Endothelial cell of umbilical vein (primary cell): Measurements from ENCODE around the gene PSAT1.

Experiments
- EZH2 ChIP-seq: IDR thresholded peaks from 2 replicates; pipeline ENCODE4 v1.6.1; 2012; ENCODE audit warnings: borderline replicate concordance, low read depth, mild to moderate bottlenecking, moderate library complexity, low read length, inconsistent platforms; ENCODE audit not compliant: severe bottlenecking
- MYC ChIP-seq: IDR thresholded peaks from one replicate; pipeline ENCODE4 v1.6.1; 2011; ENCODE audit warnings: mild to moderate bottlenecking, low read depth, low read length
- POLR2A ChIP-seq: IDR thresholded peaks from 2 replicates; pipeline ENCODE4 v1.6.1; 2012; ENCODE audit warnings: low read depth, mild to moderate bottlenecking, control low read depth, low read length
- POLR2AphosphoS5 ChIP-seq: IDR thresholded peaks from 2 replicates; pipeline ENCODE4 v1.6.1; 2012; ENCODE audit warnings: low read depth, mild to moderate bottlenecking, control low read depth, low read length, moderate library complexity; ENCODE audit not compliant: insufficient read depth
- TF ChIP-seq, protein P1 (sequence below), 2 donors: IDR thresholded peaks; 1 replicate in 1 of 2; 2 replicates in 1 of 2; pipeline ENCODE4 v1.5.1; 2011; ENCODE audit warnings: low read length in 2 of 2, mild to moderate bottlenecking in 2 of 2, moderate library complexity in 2 of 2, control low read depth in 1 of 2, inconsistent platforms in 1 of 2, low read depth in 1 of 2; ENCODE audit not compliant: insufficient read depth in 1 of 2; ENCODE audit errors: extremely low read depth in 1 of 2
- TF ChIP-seq, protein P2 (sequence below): IDR thresholded peaks from 2 replicates; pipeline ENCODE4 v1.6.1; 2011; ENCODE audit not compliant: insufficient read depth, insufficient read length

DNA sequence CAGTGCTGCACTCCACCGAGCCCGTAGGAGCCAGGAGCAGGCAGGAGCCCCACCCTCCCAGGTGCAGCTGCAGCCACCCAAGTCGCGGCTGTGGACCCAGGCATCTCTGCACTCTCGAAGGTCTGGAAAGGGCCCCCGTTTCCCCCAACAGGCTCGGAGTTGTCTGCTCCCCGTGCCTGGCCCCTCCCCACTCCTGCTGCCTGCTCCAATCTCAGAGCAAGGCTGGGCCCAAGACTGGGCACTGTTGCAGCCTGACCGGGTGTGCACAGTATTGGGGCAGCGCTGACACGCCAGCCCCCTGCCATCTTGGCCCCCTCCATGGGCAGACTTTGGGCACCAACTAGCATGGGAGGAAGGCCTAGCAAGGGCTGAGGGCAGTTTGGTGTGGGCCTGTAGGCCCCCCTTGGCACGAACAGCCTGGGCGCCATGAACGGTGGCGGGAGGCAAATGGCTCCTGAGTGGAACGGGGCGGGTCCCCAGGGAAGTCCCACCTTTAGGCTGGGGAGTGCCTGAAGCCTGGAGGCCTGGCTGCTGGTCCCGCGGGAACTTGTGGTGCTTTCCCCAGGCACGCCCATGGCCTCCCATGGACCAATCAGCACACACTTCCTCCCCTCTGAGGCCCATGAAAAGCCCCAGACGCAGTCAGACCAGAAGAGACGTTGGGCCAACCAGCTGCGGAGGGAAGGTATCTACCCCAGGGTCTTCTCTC lies 60.4 kb downstream of the PSAT1 start:
- no peak for TF ChIP-seq POLR2A
- TF ChIP-seq, protein P1, sequence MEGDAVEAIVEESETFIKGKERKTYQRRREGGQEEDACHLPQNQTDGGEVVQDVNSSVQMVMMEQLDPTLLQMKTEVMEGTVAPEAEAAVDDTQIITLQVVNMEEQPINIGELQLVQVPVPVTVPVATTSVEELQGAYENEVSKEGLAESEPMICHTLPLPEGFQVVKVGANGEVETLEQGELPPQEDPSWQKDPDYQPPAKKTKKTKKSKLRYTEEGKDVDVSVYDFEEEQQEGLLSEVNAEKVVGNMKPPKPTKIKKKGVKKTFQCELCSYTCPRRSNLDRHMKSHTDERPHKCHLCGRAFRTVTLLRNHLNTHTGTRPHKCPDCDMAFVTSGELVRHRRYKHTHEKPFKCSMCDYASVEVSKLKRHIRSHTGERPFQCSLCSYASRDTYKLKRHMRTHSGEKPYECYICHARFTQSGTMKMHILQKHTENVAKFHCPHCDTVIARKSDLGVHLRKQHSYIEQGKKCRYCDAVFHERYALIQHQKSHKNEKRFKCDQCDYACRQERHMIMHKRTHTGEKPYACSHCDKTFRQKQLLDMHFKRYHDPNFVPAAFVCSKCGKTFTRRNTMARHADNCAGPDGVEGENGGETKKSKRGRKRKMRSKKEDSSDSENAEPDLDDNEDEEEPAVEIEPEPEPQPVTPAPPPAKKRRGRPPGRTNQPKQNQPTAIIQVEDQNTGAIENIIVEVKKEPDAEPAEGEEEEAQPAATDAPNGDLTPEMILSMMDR (IDR thresholded peaks at IDR 0.05; ENCODE audit: extremely low read depth in 1 of 2, insufficient read depth in 1 of 2, low read depth in 1 of 2, low read length in 2 of 2) = no peak
- no peak for TF ChIP-seq EZH2
- no peak for TF ChIP-seq MYC
- TF ChIP-seq, protein P2, sequence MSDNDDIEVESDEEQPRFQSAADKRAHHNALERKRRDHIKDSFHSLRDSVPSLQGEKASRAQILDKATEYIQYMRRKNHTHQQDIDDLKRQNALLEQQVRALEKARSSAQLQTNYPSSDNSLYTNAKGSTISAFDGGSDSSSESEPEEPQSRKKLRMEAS = no peak
- TF ChIP-seq POLR2AphosphoS5 = no peak
